ENCODE measurements around the gene CD274. TPM values are rescaled to one million over a fixed set of nuclear protein-coding genes. Genes with fewer than 3 reads are reported as not detected.
"Not testable (repeated sequence)": the region's sequence is repeated elsewhere in the genome, so short reads cannot be mapped to it uniquely, and the experiment has no call there.

CD274 gene
- total and polyA plus RNA-seq, 4 experiments from 2014 or later: 7.9 to 23.0 (median 13.5) TPM

DNA sequence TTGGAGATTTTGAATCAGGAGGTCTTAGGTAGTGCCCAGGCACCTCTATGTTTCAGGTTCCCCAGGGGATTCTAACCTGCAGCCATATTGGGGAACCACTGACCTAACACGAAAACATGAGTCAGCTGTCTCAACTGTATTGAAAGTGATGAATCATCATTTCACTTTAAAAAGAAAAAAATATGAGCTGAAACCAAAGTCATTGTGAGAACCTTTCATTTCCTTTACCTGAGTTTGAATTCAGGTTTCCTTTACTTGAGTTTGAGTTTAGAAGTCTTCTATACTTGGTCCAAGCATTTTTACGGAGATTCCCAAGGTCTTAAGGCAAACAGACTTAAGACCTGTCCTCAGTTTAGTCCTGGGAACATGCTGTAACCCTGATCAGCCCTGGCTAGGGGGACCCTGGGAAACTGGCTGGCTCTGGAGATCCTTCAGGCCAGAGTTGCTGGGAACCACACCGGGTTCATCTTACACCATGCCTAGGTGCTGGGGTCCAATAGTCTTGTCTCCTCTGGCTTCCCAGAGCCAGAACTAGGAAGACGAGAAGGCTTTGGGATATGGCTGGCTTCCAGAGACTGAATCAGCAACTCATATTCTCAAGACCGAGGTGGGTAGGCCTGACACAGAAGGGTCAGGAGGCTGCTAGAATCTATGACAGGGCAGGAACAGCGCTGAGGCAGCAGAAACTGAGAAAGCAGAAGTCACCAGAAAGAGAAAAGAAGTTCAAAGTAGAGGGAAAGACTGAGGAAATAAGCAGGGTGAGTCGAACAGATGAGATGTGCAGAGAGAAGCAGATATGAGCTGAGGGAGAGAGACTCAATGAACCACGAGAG, 43.6 kb downstream of the CD274 start:
- no peaks in the 10 kb centered on the region for H3K27me3 Mint-ChIP-seq
- peaks cover 10% of the 10 kb centered on the region for H3K4me1 ChIP-seq (ENCODE audit: insufficient read depth, low read length)
- no peak overlapping the region for H3K27ac ChIP-seq (ENCODE audit: low read depth, low read length)
- H3K4me3 Mint-ChIP-seq: peak overlapping the region in 1 of 8 donors; percentile 57
- H3K27ac Mint-ChIP-seq: peak overlapping the region in 3 of 7 donors; percentile 22 to 95 (median 44)
- ChIA-PET CTCF (ENCODE audit: partially characterized antibody) (interaction anchor here (1.1 to 1.4 kb wide), 3 partner anchors 25 to 107 kb away, joined by 3 to 4 read pairs (median 3); partner anchors contain the start of gene CD274), POLR2A (ENCODE audit: partially characterized antibody) (interaction anchor here (1.0 to 1.2 kb wide), 2 partner anchors 16 to 93 kb away, joined by 3 to 4 read pairs; partner anchors contain the start of gene PDCD1LG2)
- H3K36me3 Mint-ChIP-seq: peaks cover 0 to 3% of the 10 kb centered on the region in 2 donors
- no peaks in the 10 kb centered on the region for H3K27me3 ChIP-seq (ENCODE audit: insufficient read depth, low read length)
- intact Hi-C loops (cut with micrococcal nuclease): no loop called here
- no peak overlapping the region for H3K4me3 ChIP-seq (ENCODE audit: low read length in 2 of 2)
- no peaks in the 10 kb centered on the region for H3K9me3 ChIP-seq (ENCODE audit: control insufficient read depth in 1 of 2, low read length in 2 of 2)
- peaks cover 0 to 4% (median 2%) of the 10 kb centered on the region in 8 donors for H3K9me3 Mint-ChIP-seq
- H3K4me1 Mint-ChIP-seq: peaks cover 8 to 16% (median 10%) of the 10 kb centered on the region in 4 donors
- H3K36me3 ChIP-seq (ENCODE audit: insufficient read depth, low read length): no peaks in the 10 kb centered on the region
- no peak for DNase-seq

DNA sequence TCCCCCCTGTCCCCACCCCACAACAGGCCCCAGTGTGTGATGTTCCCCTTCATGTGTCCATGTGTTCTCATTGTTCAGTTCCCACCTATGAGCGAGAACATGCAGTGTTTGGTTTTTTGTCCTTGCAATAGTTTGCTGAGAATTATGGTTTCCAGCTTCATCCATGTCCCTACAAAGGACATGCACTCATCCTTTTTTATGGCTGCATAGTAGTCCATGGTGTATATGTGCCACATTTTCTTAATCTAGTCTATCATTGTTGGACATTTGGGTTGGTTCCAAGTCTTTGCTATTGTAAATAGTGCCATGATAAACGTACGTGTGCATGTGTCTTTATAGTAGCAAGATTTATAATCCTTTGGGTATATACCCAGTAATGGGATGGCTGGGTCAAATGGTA, 44.4 kb downstream of the CD274 start:
- H3K4me3 ChIP-seq (ENCODE audit: low read length in 2 of 2); intact Hi-C loops (cut with micrococcal nuclease); H3K9me3 ChIP-seq (ENCODE audit: control insufficient read depth in 1 of 2, low read length in 2 of 2); H3K27me3 Mint-ChIP-seq; H3K27ac ChIP-seq (ENCODE audit: low read depth, low read length); H3K27ac Mint-ChIP-seq; H3K36me3 Mint-ChIP-seq; H3K27me3 ChIP-seq (ENCODE audit: insufficient read depth, low read length); H3K9me3 Mint-ChIP-seq; POLR2A ChIA-PET (ENCODE audit: partially characterized antibody); H3K36me3 ChIP-seq (ENCODE audit: insufficient read depth, low read length); DNase-seq; CTCF ChIA-PET (ENCODE audit: partially characterized antibody): not testable (repeated sequence)
- peaks cover 8 to 17% (median 10%) of the 10 kb centered on the region in 4 donors for H3K4me1 Mint-ChIP-seq
- H3K4me3 Mint-ChIP-seq: peak overlapping the region in 1 of 8 donors; percentile 29
- H3K4me1 ChIP-seq (ENCODE audit: insufficient read depth, low read length): peaks cover 10% of the 10 kb centered on the region

DNA sequence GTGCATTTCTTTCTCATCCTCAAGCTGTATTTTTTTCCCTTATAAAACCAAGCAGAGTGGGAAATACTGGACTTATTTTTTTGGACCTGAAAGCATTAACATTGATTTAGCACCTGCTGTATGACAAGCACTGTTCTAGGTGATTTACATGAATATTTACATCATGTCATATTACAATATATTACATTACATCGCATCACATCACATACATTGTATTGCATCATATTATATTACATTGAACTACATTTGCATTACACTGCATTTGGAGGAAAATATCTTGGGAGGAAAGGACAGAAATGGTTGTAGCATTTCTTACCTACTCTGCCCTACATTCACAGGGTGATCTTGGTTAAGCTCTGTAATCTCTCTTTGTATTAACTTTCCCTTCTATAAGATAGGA, 48.8 kb downstream of the CD274 start:
- Mint-ChIP-seq H3K4me1 (peaks cover 0 to 8% (median 3%) of the 10 kb centered on the region in 4 donors), H3K27ac (no peak overlapping the region), H3K4me3 (no peak overlapping the region), H3K27me3 (no peaks in the 10 kb centered on the region), H3K9me3 (peaks cover 0 to 15% (median 7%) of the 10 kb centered on the region in 8 donors), H3K36me3 (peaks cover 0 to 2% of the 10 kb centered on the region in 2 donors)
- Histone ChIP-seq H3K4me3 (ENCODE audit: low read length in 2 of 2) (no peak overlapping the region), H3K36me3 (ENCODE audit: insufficient read depth, low read length) (no peaks in the 10 kb centered on the region), H3K27ac (ENCODE audit: low read depth, low read length) (no peak overlapping the region), H3K9me3 (ENCODE audit: control insufficient read depth in 1 of 2, low read length in 2 of 2) (no peaks in the 10 kb centered on the region), H3K27me3 (ENCODE audit: insufficient read depth, low read length) (no peaks in the 10 kb centered on the region), H3K4me1 (ENCODE audit: insufficient read depth, low read length) (no peaks in the 10 kb centered on the region)
- POLR2A ChIA-PET (ENCODE audit: partially characterized antibody): no interaction called here
- no peak for DNase-seq
- intact Hi-C loops (cut with micrococcal nuclease): no loop called here
- CTCF ChIA-PET (ENCODE audit: partially characterized antibody): interaction anchor here (0.8 to 1.3 kb wide), 2 partner anchors 9 to 49 kb away, joined by 3 read pairs; partner anchors contain the start of gene CD274

DNA sequence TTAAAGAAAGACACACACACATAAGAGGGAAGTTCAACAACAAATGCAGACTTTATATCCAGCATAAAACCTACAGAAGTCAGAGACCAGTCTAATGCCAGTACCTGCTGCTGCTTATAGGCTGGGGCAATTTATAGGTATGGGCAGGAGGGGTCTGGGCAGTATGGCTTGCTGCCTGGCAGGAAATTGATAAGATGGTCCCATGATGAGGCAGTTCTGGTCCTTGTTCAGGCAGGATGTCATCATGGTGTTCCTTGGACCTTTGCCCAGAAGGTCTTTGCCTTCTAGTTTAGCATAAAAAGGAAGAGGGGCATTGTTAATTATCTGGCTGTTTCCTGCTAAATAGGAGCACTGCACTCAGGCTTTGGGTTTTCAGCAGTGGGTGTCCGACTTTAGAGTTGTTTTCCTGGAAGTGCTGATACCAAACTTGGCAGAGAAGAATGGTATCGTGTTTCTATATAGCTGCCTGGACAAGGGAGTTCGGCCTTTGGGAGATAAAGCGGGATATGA, 49.6 kb downstream of the CD274 start:
- Mint-ChIP-seq H3K27me3 (no peaks in the 10 kb centered on the region), H3K27ac (peak overlapping the region in 1 of 7 donors; percentile 21), H3K4me3 (no peak overlapping the region), H3K4me1 (peaks cover 0 to 13% (median 5%) of the 10 kb centered on the region in 4 donors), H3K36me3 (no peaks in the 10 kb centered on the region), H3K9me3 (peaks cover 0 to 20% (median 12%) of the 10 kb centered on the region in 8 donors)
- DNase-seq: no peak
- intact Hi-C loops (cut with micrococcal nuclease): no loop called here
- H3K36me3 ChIP-seq (ENCODE audit: insufficient read depth, low read length): no peaks in the 10 kb centered on the region
- H3K9me3 ChIP-seq (ENCODE audit: control insufficient read depth in 1 of 2, low read length in 2 of 2): no peaks in the 10 kb centered on the region
- no peaks in the 10 kb centered on the region for H3K27me3 ChIP-seq (ENCODE audit: insufficient read depth, low read length)
- CTCF ChIA-PET (ENCODE audit: partially characterized antibody): interaction anchor here (1.3 kb wide), 1 partner anchor 10 kb away, joined by 3 read pairs; no protein-coding TSS in a partner anchor
- H3K4me3 ChIP-seq (ENCODE audit: low read length in 2 of 2): no peak overlapping the region
- POLR2A ChIA-PET (ENCODE audit: partially characterized antibody): no interaction called here
- H3K27ac ChIP-seq (ENCODE audit: low read depth, low read length): no peak overlapping the region
- no peaks in the 10 kb centered on the region for H3K4me1 ChIP-seq (ENCODE audit: insufficient read depth, low read length)

DNA sequence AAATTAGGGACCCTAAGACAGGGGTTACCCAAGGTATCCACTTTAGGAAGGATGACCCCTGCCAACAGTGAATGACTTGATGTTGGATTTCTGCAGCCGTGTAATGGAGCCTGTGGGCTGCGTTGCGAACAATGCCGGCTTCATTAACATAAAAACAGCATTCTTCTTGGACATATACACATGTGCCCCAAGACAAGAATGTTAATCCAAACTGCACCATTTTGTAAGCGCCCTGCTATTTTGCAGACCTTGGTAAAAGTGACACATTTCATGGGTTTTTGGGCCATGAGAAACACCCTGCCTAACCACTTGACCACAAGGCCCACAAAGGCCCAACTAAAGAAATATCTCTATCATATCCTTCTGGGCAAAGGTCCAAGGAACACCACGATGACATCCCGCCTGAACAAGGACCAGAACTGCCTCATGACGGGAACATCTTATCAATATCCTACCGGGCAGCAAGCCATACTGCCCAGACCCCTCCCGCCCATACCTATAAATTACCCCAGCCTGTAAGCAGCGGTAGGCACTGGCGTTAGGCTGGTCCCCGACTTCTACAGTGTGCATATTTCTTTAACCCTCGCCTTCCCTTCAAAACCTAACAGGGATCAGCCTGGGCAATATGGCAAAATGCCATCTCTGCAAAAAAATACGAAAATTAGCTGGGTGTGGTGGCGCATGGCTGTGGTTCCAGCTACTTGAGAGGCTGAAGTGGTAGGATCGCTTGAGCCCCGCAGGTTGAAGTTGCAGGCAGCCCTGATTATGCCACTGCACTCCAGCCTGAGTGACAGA, 50.3 kb downstream of the CD274 start:
- H3K27ac ChIP-seq (ENCODE audit: low read depth, low read length): no peak overlapping the region
- Mint-ChIP-seq H3K36me3 (no peaks in the 10 kb centered on the region), H3K9me3 (peaks cover 0 to 20% (median 12%) of the 10 kb centered on the region in 8 donors), H3K4me1 (peaks cover 0 to 20% (median 6%) of the 10 kb centered on the region in 4 donors), H3K4me3 (no peak overlapping the region), H3K27ac (no peak overlapping the region), H3K27me3 (no peaks in the 10 kb centered on the region)
- ChIA-PET CTCF (ENCODE audit: partially characterized antibody) (no interaction called here), POLR2A (ENCODE audit: partially characterized antibody) (interaction anchor here (1.0 kb wide), 1 partner anchor 83 kb away, joined by 4 read pairs; no protein-coding TSS in a partner anchor)
- intact Hi-C loops (cut with micrococcal nuclease): no loop called here
- H3K4me3 ChIP-seq (ENCODE audit: low read length in 2 of 2): no peak overlapping the region
- no peaks in the 10 kb centered on the region for H3K36me3 ChIP-seq (ENCODE audit: insufficient read depth, low read length)
- no peaks in the 10 kb centered on the region for H3K9me3 ChIP-seq (ENCODE audit: control insufficient read depth in 1 of 2, low read length in 2 of 2)
- DNase-seq: peak in 1 of 5 donors; percentile 16
- H3K4me1 ChIP-seq (ENCODE audit: insufficient read depth, low read length): no peaks in the 10 kb centered on the region
- no peaks in the 10 kb centered on the region for H3K27me3 ChIP-seq (ENCODE audit: insufficient read depth, low read length)

DNA sequence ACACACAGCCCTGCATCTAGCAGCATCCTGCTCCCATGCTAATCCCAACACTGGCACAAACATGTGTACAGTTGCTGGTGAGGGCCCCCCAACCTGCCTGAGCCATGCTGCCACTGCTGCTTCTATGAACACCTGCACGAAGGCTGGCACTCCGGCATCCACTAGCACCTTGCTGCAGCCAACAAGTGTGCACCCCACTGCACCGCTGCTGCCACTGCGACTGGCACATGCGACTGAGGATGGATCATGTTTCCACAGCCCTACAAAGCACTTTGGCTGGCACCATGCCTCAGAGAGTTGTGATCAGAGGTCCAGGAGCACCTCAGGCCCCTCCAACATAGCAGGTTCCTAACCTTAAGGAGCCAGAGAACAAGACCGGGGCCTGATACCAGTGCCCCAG, 52.2 kb downstream of the CD274 start:
- no peak for DNase-seq
- Histone ChIP-seq H3K4me1 (ENCODE audit: insufficient read depth, low read length) (no peaks in the 10 kb centered on the region), H3K9me3 (ENCODE audit: control insufficient read depth in 1 of 2, low read length in 2 of 2) (no peaks in the 10 kb centered on the region), H3K4me3 (ENCODE audit: low read length in 2 of 2) (no peak overlapping the region), H3K27me3 (ENCODE audit: insufficient read depth, low read length) (no peaks in the 10 kb centered on the region), H3K36me3 (ENCODE audit: insufficient read depth, low read length) (no peaks in the 10 kb centered on the region), H3K27ac (ENCODE audit: low read depth, low read length) (no peak overlapping the region)
- no peak overlapping the region for H3K27ac Mint-ChIP-seq
- ChIA-PET POLR2A (ENCODE audit: partially characterized antibody) (no interaction called here), CTCF (ENCODE audit: partially characterized antibody) (no interaction called here)
- H3K9me3 Mint-ChIP-seq: peaks cover 0 to 20% (median 12%) of the 10 kb centered on the region in 8 donors
- H3K27me3 Mint-ChIP-seq: no peaks in the 10 kb centered on the region
- peaks cover 0 to 20% (median 6%) of the 10 kb centered on the region in 4 donors for H3K4me1 Mint-ChIP-seq
- H3K4me3 Mint-ChIP-seq: no peak overlapping the region
- intact Hi-C loops (cut with micrococcal nuclease): no loop called here
- H3K36me3 Mint-ChIP-seq: no peaks in the 10 kb centered on the region
